ENCODE measurements around the gene GRM5. TPM values are rescaled to one million over a fixed set of nuclear protein-coding genes. Genes with fewer than 3 reads are reported as not detected.

The GRM5 gene
- total RNA-seq, 2 donors from 2014 or later = not detected

DNA sequence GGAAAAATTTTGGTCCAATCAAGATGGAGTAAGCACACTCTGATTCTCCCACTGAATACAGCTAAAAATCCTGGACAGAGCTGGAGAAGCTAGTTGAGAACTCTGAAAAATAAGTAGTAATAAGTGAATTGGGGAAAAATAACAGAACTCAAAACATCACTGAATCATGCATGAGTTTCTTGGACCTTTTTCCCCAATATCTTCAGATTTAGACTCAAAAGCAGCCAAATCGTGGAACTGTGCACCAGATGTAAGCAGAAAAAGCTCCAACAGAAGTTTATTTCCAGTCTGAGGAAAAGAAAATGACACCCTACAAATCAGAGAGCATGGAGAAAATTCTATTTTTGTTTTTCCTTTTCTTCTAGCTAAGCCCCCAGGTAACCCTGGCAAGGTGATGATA is 448.6 kb downstream of the GRM5 start:
- Mint-ChIP-seq H3K27ac (no peak overlapping the region), H3K9me3 (peaks cover 8% of the 10 kb centered on the region), H3K27me3 (no peaks in the 10 kb centered on the region), H3K4me1 (no peaks in the 10 kb centered on the region), H3K36me3 (ENCODE audit: low read depth) (no peaks in the 10 kb centered on the region), H3K4me3 (no peak overlapping the region)
- ATAC-seq (replicated peaks) = no peak

DNA sequence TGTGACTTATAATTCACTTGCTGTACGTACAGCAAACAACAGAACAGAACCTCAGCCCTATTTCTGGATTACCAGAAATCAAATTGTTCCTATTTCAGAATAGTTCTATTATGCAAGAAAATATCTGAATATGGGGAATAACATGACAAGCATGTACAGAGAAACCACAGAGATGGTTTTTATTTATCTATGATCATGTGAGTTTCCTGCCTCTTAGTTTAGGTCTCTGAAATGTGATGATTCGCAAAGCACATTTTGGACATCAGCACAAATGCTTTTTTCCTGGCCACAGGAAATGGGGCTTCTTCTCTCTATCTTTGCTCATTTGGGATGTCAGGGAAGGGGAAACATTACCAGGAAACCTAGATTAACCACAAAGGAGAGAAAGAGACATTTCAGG is 461.5 kb downstream of the GRM5 start:
- Mint-ChIP-seq H3K9me3 (no peaks in the 10 kb centered on the region), H3K4me3 (no peak overlapping the region), H3K27ac (no peak overlapping the region), H3K36me3 (ENCODE audit: low read depth) (no peaks in the 10 kb centered on the region), H3K27me3 (peaks cover 5% of the 10 kb centered on the region), H3K4me1 (no peaks in the 10 kb centered on the region)
- no peak for ATAC-seq (replicated peaks)

DNA sequence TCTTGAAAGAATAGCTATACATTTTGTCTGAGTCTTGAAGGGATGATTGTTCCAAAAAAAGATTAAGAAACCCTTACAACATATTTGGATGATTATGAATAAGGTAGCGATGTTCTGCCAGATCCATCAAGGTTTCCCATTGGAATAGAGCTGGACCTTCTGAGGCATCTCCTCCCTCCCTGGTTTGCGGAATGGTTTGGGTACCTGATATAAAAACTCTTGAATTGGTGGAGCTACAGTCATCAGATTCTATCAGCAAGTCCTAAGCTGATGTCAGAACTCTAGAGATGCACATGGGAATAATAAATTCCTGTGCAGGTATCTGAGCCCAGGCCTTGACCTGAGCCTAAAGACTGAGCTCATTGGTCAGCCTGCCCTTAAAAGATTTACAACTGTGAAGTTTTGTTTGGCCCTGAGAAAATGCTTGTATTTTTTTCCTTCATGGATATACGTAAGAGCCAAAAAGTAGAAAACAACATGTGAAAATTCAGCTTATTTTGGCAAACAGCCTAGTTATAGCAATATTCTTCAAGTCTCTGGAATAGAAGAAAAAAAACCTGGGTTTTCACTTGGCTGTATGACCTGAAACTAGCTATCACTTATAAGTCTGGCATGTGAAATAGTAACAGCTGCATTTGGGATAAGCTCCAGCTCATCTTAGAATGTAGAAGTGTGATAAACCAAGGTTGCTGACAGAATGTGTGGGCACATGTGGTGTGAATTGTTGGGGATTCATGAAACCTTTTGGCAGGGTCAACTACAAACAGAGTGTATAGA is 462.5 kb downstream of the GRM5 start:
- no peak for ATAC-seq (replicated peaks)
- Mint-ChIP-seq H3K27ac (no peak overlapping the region), H3K9me3 (no peaks in the 10 kb centered on the region), H3K4me3 (no peak overlapping the region), H3K36me3 (ENCODE audit: low read depth) (no peaks in the 10 kb centered on the region), H3K4me1 (no peaks in the 10 kb centered on the region), H3K27me3 (peaks cover 5% of the 10 kb centered on the region)

DNA sequence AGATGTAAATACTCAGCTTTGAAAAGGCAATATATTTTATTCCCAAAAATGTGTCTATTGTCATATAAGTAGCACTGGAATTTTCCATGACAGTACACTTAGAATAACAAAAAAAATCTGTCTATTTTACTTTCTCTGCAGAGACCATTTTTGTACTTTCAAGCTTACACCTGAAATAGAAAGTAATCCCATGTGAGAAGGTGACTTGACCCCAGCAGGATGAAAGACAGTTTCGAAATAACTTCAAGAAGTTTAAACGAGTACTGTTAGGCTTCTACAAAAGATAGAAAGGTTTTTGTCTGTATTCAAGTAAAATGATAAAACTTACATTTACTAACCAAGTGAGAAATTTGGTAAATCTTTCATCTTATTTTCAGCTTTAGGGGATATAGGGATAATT is 468.4 kb downstream of the GRM5 start:
- no peaks in the 10 kb centered on the region for H3K4me1 Mint-ChIP-seq
- peaks cover 5% of the 10 kb centered on the region for H3K27me3 Mint-ChIP-seq
- H3K4me3 Mint-ChIP-seq = no peak overlapping the region
- H3K9me3 Mint-ChIP-seq = no peaks in the 10 kb centered on the region
- ATAC-seq (replicated peaks) = no peak
- no peak overlapping the region for H3K27ac Mint-ChIP-seq
- H3K36me3 Mint-ChIP-seq (ENCODE audit: low read depth) = no peaks in the 10 kb centered on the region

DNA sequence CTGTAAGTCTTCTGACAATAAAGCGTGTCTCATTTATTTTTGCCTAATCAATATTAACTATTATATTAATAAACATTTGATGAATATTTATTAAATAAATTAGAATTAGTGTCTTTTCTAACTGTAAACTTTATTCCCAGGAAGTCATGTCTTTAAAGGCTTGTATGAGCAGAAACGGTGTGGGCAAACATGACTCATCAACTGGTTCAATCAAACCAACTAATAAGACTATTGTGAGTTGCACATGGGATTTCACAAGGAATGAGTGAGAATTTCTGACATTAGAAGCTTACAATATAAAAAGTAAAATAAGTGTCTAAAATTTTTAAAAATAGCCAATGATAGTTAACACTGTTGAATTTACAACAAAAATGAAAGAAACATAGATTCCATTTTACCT is 469.0 kb downstream of the GRM5 start:
- ATAC-seq (replicated peaks) = no peak
- Mint-ChIP-seq H3K27me3 (peaks cover 5% of the 10 kb centered on the region), H3K27ac (no peak overlapping the region), H3K4me3 (no peak overlapping the region), H3K36me3 (ENCODE audit: low read depth) (no peaks in the 10 kb centered on the region), H3K4me1 (no peaks in the 10 kb centered on the region), H3K9me3 (no peaks in the 10 kb centered on the region)

- Mint-ChIP-seq H3K27me3 (no peaks in the 10 kb centered on the region), H3K27ac (no peak overlapping the region), H3K4me3 (no peak overlapping the region), H3K9me3 (no peaks in the 10 kb centered on the region), H3K36me3 (ENCODE audit: low read depth) (no peaks in the 10 kb centered on the region), H3K4me1 (no peaks in the 10 kb centered on the region)
- no peak for ATAC-seq (replicated peaks)
These were observed 471.4 kb downstream of the GRM5 start for GRCh38 chr11:88594274-88594950.

DNA sequence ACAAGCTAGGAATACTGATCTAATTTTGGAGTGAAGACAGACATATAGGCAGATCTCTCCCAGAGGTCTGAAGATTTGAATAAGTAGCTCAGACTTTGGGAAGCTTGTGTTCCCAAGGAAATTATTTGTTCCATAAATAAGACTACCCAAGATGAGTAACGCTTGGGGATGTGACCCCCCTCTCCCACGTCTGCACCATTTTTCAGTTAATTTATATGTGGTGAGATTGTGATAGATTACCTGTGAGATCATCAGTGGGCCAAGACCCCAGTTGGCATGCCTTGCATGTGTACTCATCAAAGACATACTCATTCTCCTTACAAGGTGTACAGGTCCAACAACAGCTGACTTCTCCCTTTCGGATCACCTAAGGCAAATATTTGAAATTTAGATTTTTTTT is 475.4 kb downstream of the GRM5 start:
- H3K27me3 Mint-ChIP-seq = no peaks in the 10 kb centered on the region
- H3K4me1 Mint-ChIP-seq = no peaks in the 10 kb centered on the region
- no peaks in the 10 kb centered on the region for H3K9me3 Mint-ChIP-seq
- H3K27ac Mint-ChIP-seq = no peak overlapping the region
- no peak overlapping the region for H3K4me3 Mint-ChIP-seq
- no peak for ATAC-seq (replicated peaks)
- H3K36me3 Mint-ChIP-seq (ENCODE audit: low read depth) = no peaks in the 10 kb centered on the region

DNA sequence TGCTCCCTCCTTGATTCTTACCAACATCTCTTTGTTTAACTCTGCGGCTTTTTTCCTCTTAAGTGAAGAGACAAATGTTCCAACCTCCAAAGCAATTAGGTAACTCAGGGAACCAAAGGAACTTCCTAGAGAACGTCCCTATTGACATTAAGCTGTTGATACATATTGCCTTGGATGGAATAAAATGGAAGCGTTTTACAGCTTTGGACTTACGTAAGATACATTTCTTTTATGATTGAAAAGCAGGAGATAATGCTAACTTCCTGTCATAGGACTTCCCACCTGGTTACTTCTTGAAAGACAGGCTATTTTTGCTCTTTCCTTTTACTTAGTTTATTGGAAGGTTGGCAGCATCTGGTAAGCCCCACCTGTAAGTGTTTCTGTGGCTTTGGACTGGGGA is 482.5 kb downstream of the GRM5 start:
- ATAC-seq (replicated peaks) = no peak
- Mint-ChIP-seq H3K27ac (no peak overlapping the region), H3K4me1 (no peaks in the 10 kb centered on the region), H3K9me3 (no peaks in the 10 kb centered on the region), H3K27me3 (peaks cover 13% of the 10 kb centered on the region), H3K36me3 (ENCODE audit: low read depth) (no peaks in the 10 kb centered on the region), H3K4me3 (no peak overlapping the region)

GRCh38 chr11:88579466-88579865 is 486.3 kb downstream of the GRM5 start:
- peaks cover 16% of the 10 kb centered on the region for H3K27me3 Mint-ChIP-seq
- no peak for ATAC-seq (replicated peaks)
- H3K4me1 Mint-ChIP-seq = no peaks in the 10 kb centered on the region
- H3K4me3 Mint-ChIP-seq = no peak overlapping the region
- no peaks in the 10 kb centered on the region for H3K9me3 Mint-ChIP-seq
- H3K36me3 Mint-ChIP-seq (ENCODE audit: low read depth) = no peaks in the 10 kb centered on the region
- no peak overlapping the region for H3K27ac Mint-ChIP-seq

- Mint-ChIP-seq H3K27me3 (peaks cover 9% of the 10 kb centered on the region), H3K9me3 (no peaks in the 10 kb centered on the region), H3K4me3 (no peak overlapping the region), H3K27ac (no peak overlapping the region), H3K4me1 (no peaks in the 10 kb centered on the region), H3K36me3 (ENCODE audit: low read depth) (no peaks in the 10 kb centered on the region)
- no peak for ATAC-seq (replicated peaks)
These were observed 489.0 kb downstream of the GRM5 start for GRCh38 chr11:88576741-88577140.

DNA sequence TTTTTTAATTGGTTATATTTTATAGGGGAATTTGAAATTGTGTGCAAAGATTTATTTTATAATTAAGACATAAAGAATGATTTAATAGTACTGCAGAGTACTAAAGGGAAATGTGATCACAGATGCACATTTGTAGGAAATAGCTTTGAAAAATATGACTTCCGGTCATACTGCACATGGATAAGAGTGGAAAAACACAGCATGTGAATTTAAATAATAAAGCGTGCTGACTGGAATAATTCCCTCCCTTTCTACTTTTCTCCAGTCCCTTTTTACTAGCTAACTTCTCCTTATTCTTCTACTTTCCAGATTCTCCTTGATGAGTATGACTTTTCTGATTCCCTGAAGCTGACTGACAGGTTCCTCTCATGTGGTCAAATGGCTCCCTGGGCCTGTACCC is 489.9 kb downstream of the GRM5 start:
- ATAC-seq (replicated peaks) = no peak
- H3K9me3 Mint-ChIP-seq = no peaks in the 10 kb centered on the region
- H3K36me3 Mint-ChIP-seq (ENCODE audit: low read depth) = no peaks in the 10 kb centered on the region
- H3K27ac Mint-ChIP-seq = no peak overlapping the region
- no peak overlapping the region for H3K4me3 Mint-ChIP-seq
- H3K27me3 Mint-ChIP-seq = peaks cover 8% of the 10 kb centered on the region
- no peaks in the 10 kb centered on the region for H3K4me1 Mint-ChIP-seq

- H3K27ac Mint-ChIP-seq = no peak overlapping the region
- H3K4me1 Mint-ChIP-seq = no peaks in the 10 kb centered on the region
- ATAC-seq (replicated peaks) = no peak
- no peaks in the 10 kb centered on the region for H3K27me3 Mint-ChIP-seq
- no peak overlapping the region for H3K4me3 Mint-ChIP-seq
- H3K9me3 Mint-ChIP-seq = no peaks in the 10 kb centered on the region
- H3K36me3 Mint-ChIP-seq (ENCODE audit: low read depth) = no peaks in the 10 kb centered on the region
These were observed 496.4 kb downstream of the GRM5 start for GRCh38 chr11:88569342-88569741.

DNA sequence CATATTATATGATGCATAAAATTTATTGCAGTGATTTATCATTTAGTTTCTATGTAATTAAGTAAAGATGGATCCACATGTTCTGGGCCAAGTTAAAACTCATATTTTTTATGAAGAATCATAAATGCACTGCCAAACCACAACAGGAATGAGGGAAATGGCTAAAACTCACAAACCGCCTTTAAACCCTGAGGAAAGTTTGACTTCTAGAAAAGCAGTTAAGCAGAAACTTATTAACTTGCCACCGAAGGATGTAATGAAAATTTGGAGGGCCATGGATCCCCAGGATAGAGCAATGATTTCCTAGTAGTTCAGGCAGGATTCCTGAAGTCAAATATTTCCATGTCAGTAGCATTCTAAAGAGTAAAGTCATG is 510.0 kb downstream of the GRM5 start:
- no peaks in the 10 kb centered on the region for H3K9me3 Mint-ChIP-seq
- peaks cover 6% of the 10 kb centered on the region for H3K27me3 Mint-ChIP-seq
- H3K27ac Mint-ChIP-seq = no peak overlapping the region
- ATAC-seq (replicated peaks) = no peak
- no peak overlapping the region for H3K4me3 Mint-ChIP-seq
- no peaks in the 10 kb centered on the region for H3K36me3 Mint-ChIP-seq (ENCODE audit: low read depth)
- no peaks in the 10 kb centered on the region for H3K4me1 Mint-ChIP-seq

GRCh38 chr11:88555018-88555828 is 510.6 kb downstream of the GRM5 start:
- H3K36me3 Mint-ChIP-seq (ENCODE audit: low read depth) = no peaks in the 10 kb centered on the region
- H3K4me1 Mint-ChIP-seq = no peaks in the 10 kb centered on the region
- no peak for ATAC-seq (replicated peaks)
- H3K27me3 Mint-ChIP-seq = peaks cover 6% of the 10 kb centered on the region
- H3K9me3 Mint-ChIP-seq = no peaks in the 10 kb centered on the region
- H3K4me3 Mint-ChIP-seq = no peak overlapping the region
- no peak overlapping the region for H3K27ac Mint-ChIP-seq

DNA sequence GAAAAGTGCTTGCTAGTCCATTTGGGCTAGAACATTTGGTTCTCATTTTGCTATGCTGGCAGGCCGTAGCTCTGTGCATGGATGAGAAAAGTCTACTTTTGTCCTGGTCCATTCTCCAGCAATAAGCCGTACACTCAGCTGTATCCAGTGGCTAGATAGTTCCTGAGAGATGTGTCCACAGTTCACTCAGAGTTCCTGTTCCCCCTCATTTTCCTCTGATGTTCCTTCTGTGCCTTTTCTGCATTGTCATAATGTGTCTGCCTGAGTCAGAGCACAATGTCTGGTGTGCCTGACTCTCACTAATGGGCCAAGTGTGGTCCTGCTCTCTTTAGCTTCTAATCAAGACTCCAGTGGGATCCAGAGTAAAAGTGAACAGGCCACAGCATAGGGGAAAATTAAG is 512.6 kb downstream of the GRM5 start:
- no peaks in the 10 kb centered on the region for H3K36me3 Mint-ChIP-seq (ENCODE audit: low read depth)
- no peak for ATAC-seq (replicated peaks)
- H3K4me1 Mint-ChIP-seq = no peaks in the 10 kb centered on the region
- peaks cover 6% of the 10 kb centered on the region for H3K27me3 Mint-ChIP-seq
- no peaks in the 10 kb centered on the region for H3K9me3 Mint-ChIP-seq
- H3K27ac Mint-ChIP-seq = no peak overlapping the region
- H3K4me3 Mint-ChIP-seq = no peak overlapping the region
